GM21825 (cell line): ENCODE data around the gene ARSI.
A peak's percentile ranks its signal among the peaks of the same experiment; 100 is the strongest.

Experiments used
- ATAC-seq: cut with Tn5 transposase; IDR thresholded peaks from one replicate; pipeline ENCODE4 v1.9.1; 2021; ENCODE audit warnings: mild to moderate bottlenecking, moderate library complexity; ENCODE audit not compliant: unreplicated experiment

ARSI gene

DNA sequence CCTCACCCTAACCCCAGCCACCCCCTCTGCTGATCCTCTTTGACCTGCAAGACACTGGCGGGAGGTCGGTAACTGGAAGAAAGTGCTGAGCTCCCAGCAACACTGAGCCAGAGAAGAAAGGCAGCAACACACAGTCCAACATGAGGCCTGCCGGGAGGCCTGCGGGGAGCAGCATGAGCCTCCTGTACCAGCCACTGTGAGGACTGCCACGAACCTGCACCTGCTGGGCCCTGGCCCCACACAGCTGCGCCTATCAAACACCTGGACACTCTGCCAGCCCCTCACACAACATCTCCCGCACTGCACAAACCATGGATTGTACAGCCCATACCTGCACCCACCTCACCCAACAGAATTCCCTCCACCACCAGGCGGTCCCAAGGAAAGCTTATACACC, 31.4 kb downstream of the ARSI start:
- no peak for ATAC-seq

GRCh38 chr5:150270541-150271295, 32.0 kb downstream of the ARSI start:
- no peak for ATAC-seq

GRCh38 chr5:150266871-150267291, 35.8 kb downstream of the ARSI start:
- ATAC-seq: no peak

GRCh38 chr5:150265870-150266383, 36.8 kb downstream of the ARSI start:
- no peak for ATAC-seq

DNA sequence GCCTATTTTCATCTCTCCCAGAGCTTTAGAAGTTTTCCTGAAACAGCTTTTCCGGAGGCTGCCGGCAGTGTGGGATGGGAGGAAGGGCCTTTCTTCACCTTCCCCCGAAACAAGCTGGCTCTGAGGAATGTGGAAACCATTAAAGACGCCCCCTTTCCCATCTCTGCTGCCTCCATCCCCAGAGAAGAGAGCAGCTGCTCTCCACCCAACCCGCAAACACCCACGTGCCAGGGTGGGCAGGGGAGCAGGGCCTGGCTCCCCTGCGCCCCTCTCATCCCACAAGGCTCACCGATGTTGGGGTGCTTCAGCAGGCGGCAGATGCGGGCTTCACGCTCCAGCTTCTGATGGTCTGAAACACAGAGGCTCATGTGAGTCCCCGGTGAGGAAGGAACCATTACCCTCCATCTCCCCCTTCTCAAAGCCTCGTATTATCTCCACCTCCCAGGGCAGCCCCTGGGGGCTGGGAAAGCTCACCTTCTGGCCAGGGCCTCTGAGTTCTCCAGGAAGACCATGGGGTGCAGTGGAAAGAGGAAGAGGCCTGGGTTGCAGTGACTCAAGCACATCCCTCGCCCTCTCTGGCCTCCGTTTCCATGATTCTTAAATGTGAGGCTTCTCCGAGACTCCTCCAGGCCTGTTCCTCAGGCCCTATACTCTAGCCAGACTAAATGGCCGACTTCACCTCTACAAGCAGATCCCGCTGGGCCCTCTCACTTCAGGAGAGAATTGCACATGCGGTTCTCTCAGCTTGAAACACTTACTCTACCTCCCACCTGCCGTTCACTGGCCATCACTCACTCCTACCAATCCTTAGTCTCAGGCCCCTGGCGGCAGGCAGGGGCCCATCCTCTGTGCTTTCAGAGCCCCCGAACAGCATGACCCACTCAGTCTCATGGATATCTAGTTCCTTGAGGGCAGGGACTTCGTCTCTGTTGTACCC, 37.8 kb downstream of the ARSI start:
- ATAC-seq: no peak

DNA sequence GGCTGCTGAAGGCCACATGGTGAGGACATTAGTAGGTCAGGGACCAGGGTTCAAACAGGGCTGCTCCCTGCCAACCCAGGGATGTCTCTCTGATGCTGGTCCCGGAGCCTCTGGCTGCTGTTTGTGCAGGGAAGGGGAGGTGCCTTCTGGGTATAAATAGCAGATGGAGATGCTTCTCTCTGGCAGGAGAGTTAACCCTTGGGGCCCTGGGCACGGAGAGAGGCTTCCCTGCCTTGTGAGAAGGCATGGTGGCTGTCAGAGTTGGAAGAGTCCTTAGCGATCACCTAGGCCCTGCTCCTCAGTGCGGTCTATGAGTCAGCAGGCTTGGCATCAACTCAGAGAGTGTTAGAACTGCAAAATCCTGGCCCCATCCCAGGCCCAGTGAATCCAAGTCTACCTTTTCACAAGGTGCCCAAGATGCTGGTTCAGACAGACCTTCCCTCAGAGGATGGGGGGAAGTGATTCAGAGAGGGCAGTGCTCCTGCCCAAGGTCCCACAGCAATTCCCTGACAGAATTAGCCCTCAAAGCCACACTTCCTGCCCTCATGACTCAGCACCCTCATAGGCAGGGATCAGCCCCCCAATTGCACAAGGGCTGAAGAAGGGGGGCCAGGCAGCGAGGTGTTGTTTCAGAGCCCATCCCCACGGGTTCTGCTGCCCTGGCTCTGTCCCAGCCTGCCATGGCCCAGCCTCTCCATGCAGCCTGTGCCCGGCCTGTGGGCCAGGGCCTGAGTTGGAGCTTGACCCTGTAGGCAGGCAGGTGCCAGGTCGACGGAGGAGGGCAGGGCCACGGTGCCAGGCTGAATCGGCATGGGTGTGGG, 38.7 kb downstream of the ARSI start:
- ATAC-seq: no peak

DNA sequence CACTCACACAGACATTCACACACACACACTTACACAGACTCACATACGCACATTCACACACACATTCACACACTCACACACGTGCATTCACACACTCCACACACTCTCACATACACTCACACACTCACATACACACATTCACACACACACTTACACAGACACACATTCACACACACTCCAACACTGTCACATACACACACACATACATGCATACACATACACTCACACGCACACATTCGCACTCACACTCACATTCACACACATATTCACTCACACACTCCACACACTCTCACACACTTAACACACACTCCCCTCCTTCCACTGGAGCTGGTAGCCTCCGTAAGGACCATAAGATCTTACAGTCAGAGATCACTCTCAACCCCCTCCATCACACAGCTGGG, 39.3 kb downstream of the ARSI start:
- ATAC-seq: no peak

GRCh38 chr5:150262502-150262901, 40.2 kb downstream of the ARSI start:
- no peak for ATAC-seq

GRCh38 chr5:150261231-150261630, 41.5 kb downstream of the ARSI start:
- no peak for ATAC-seq

DNA sequence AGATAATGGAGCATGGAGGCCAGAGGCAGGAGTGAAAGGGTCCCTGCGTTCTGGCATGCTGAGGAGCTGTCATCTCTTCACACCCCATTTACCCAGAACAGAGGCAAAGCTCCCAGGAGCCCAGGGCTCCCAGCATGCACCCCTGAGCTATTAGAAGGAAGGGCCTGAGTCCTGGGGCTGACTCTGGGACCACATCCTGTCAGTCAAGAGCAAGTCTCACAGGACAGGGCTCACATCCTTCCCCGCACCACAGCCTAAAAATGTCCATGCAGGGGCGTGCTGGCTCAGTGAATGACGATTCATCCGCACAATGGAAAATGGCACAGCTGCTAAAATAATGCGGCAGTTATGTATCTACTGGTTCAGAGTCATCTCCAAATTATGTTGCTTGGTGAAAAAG, 44.6 kb downstream of the ARSI start:
- ATAC-seq: peak; percentile 63

GRCh38 chr5:150257424-150257823, 45.3 kb downstream of the ARSI start:
- no peak for ATAC-seq

DNA sequence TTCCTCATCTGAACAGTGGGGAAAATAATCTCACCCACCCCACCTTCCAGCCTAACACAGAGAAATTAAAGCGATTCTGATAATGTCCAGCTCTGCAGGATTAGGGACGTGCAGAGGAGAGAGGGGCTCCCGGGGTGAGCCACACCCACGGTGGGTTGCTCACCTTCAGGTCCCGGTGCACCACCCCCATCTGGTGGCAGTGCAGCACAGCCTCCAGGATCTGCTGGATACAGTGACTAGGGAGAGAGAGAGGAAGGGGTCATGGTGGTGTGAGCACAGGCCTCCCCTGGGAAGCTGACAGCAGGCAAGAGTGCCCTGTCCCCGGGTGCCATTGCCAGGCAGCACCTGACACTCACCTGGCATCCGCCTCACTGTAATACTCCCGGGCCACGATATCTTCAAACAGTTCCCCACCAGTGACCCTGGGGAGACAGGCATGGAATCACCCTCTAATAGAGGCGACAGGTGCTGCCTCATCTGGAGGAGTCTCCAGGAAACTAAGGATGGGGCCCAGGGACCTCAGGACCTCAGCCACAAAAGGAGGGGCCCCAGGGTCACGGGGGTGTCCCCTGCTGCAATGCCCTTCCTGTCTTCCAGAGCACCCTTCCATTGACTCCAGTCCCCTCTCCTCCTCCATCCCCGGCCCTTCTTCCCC, 46.2 kb downstream of the ARSI start:
- ATAC-seq: no peak

DNA sequence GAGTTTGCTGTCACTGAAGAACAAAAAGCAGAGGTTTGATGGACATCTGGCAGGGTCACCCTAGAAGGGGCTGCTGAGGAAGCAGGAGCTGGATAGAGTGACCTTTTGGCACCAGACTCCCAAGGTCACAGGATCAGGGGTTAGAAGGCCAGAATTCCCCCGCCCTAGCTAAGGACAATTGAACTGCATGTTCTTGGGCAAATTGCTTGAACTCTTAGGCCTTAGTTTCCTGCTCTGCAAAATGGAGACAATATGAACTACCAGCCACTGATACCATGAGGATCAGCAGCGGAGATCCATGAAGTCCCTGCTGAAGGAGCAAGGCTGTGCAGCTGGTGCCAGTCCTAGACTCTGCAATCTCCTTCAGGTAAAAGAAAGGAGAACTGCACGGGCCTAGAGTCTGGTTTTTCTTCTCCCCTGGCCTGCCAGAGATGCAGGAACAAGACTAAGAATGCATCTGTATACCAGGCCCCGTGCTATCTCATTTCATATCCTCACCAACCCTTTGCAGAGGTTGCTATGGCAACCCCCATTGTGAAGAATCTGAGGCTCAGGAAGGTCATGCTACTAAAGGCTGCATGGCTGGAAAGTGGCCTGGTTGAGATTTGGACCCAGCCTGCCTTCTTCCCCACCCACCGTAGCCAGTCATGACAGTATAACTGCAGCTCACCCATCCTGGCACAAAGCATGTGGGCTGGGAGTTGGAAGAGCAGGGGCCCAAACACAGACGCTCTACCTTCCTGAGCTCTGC, 46.9 kb downstream of the ARSI start:
- no peak for ATAC-seq

DNA sequence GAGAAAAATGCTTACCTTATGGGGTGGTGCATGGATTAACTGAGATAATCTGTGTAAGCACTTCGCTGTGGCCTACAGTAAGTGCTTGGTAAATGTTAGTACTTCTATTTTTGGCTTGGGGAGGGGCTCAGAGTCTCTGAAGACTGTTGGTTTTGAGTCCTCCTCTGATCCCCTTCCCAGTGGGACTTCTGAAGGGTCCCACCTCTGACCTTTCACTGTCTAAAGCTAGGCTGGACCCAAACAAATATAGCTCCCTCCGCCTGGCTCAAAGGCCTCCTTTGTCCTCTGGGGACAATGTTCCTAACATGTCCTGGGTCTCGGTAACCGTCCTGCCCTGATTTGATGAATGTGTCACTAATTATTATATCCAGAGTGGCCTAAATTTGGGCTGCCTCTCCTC, 47.9 kb downstream of the ARSI start:
- no peak for ATAC-seq

- no peak for ATAC-seq
These were observed 48.3 kb downstream of the ARSI start for GRCh38 chr5:150254363-150254762.

DNA sequence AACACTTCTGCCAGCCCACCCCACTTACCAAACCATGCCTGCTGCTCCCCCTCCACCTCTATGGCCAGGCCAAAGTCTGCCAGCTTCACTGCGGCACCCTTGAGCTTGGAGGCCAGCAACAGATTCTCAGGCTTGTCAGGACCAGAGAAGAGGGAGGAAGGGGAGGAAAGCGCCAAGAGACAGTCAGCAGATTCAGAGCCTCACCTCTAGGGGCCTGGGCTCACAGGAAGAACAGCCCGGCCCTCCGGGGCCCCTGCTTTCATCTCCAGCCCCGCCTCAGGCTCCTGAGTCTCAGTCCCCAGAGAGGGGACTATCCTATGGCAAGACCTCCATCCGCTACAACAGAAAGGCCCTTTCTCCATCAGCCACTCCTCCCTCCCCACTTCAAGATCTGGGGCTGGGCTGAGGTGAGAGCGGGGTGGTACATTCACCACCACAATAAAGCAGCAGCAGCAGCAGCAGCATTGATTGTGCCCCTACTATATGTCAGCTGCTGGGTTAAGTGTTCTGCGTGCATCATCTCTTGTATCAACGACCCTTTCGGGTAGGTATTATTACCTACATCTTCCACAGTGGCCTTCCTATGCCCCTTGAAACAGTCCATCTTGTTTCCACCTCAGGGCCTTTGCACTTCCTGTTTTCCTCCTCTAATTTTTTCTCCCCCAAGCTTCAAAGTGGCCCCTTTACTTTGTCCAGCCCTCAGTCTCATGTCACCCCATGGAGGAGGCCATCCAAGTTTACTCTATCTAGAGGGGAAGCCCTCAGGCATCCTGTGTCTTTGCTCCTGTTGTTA, 49.1 kb downstream of the ARSI start:
- no peak for ATAC-seq

- ATAC-seq: no peak
These were observed 50.2 kb downstream of the ARSI start for GRCh38 chr5:150252489-150252888.

GRCh38 chr5:150251504-150251903, 51.2 kb downstream of the ARSI start:
- no peak for ATAC-seq

DNA sequence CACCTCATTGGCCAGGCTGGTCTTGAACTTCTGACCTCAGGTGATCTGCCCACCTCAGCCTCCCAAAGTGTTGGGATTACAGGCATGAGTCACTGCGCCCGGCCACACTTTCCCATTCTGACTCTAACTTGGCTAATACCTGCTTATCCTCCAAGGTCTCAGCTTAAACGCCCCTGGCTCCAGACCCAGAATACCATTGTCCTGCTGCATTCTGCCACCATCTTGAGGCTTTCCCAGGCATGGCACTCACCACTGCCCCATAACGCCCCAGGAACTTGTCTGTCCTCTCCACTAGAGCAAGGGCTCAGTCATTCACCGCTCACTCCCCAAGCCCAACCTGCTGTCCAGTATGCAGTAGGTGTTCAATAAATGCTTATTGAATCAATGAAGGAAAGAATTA, 53.0 kb downstream of the ARSI start:
- ATAC-seq: no peak
